A549 (cell line): Measurements from ENCODE around the gene ZBTB25. TPM values are rescaled to one million over a fixed set of nuclear protein-coding genes. Genes with fewer than 3 reads are reported as not detected.

ENCODE experiments used
- ATAC-seq, 2 experiments: fragments of 200-7000 bp in 1 of 2; fragments of >200 bp in 1 of 2; cut with Nextera tagmentation in 1 of 2; cut with Tn5 transposase in 1 of 2; 3 replicates each; pipeline versions ENCODE4 v1.8.0 to v1.9.1; 2018 to 2020; ENCODE audit warnings: mild to moderate bottlenecking in 1 of 2, moderate library complexity in 1 of 2
- CTCF ChIA-PET: fragments of 300-600 bp; sonication (Branson Sonifier 250); formaldehyde crosslinking; extraction: SDS; loops from one replicate; lab custom pipeline; 2021; ENCODE audit warnings: antibody characterized with exemption, inconsistent platforms; lab: Yijun Ruan, JAX
- POLR2A ChIA-PET: fragments of 350-600 bp; formaldehyde crosslinking; extraction: SDS; loops from one replicate; lab custom pipeline; 2021; ENCODE audit warnings: antibody characterized with exemption, inconsistent platforms; lab: Yijun Ruan, JAX
- DNase-seq, 2 experiments: peaks; one replicate each; pipeline versions ENCODE4 v3.0.0 to v3.0.0-alpha.2; 2011 to 2016; ENCODE audit warnings: low read depth in 1 of 2, low spot score in 1 of 2
- FAIRE-seq: peaks from 2 replicates; lab custom pipeline; 2011; peaks lifted over from hg19 to GRCh38; lab: Jason Lieb, UNC
- H3K27ac ChIP-seq, 2 experiments: fragments of >200 bp; sonication (Bioruptor Twin); formaldehyde crosslinking; 3 replicates each; pipeline ENCODE4 v1.5.1; 2016 to 2017
- H3K4me1 ChIP-seq: fragments of >200 bp; sonication (Bioruptor Twin); formaldehyde crosslinking; 3 replicates; pipeline ENCODE4 v1.6.1; 2016
- H3K4me2 ChIP-seq: fragments of >200 bp; sonication (Bioruptor Twin); formaldehyde crosslinking; 3 replicates; pipeline ENCODE4 v1.6.1; 2016
- H3K4me3 ChIP-seq: fragments of >200 bp; sonication (Bioruptor Twin); formaldehyde crosslinking; 3 replicates; pipeline ENCODE4 v1.5.1; 2016
- H3K9me3 ChIP-seq: fragments of >200 bp; sonication (Bioruptor Twin); formaldehyde crosslinking; 3 replicates; pipeline ENCODE4 v1.6.1; 2016
- CBX8 ChIP-seq: fragments of 200-600 bp; sonication (generic); IDR thresholded peaks from 2 replicates; pipeline ENCODE4 v1.6.1; 2016
- CEBPB ChIP-seq, 2 experiments: fragments of >200 bp in 1 of 2; sonication (Bioruptor Twin) in 1 of 2; formaldehyde crosslinking in 1 of 2; IDR thresholded peaks; 2 replicates each; pipeline ENCODE4 v1.6.1; 2012 to 2016
- EHF ChIP-seq: fragments of 250-450 bp; sonication (Bioruptor Pico); IDR thresholded peaks from 2 replicates; pipeline ENCODE4 v1.5.0; 2020; ENCODE audit warnings: mild to moderate bottlenecking
- FOSL2 ChIP-seq, 2 experiments: fragments of 450-650 bp in 1 of 2; fragments of >200 bp in 1 of 2; sonication (Bioruptor Twin) in 1 of 2; formaldehyde crosslinking; IDR thresholded peaks; 2 replicates each; pipeline versions ENCODE4 v1.5.0 to v1.6.1; 2016 to 2020; ENCODE audit warnings: mild to moderate bottlenecking in 1 of 2, moderate library complexity in 1 of 2
- FOXS1 ChIP-seq: fragments of 250-450 bp; sonication (Bioruptor Pico); IDR thresholded peaks from 2 replicates; pipeline ENCODE4 v1.5.0; 2020; ENCODE audit warnings: mild to moderate bottlenecking, moderate library complexity
- GATA3 ChIP-seq: IDR thresholded peaks from 2 replicates; pipeline ENCODE4 v1.6.1; 2012; ENCODE audit warnings: borderline replicate concordance
- HOXB13 ChIP-seq: fragments of 250-450 bp; sonication (Bioruptor Pico); IDR thresholded peaks from 2 replicates; pipeline ENCODE4 v1.5.0; 2020; ENCODE audit warnings: low read depth, mild to moderate bottlenecking, moderate library complexity
- KDM1A ChIP-seq: fragments of 200-600 bp; sonication (generic); IDR thresholded peaks from 2 replicates; pipeline ENCODE4 v1.6.1; 2016; ENCODE audit warnings: low read depth, mild to moderate bottlenecking
- MAFK ChIP-seq: fragments of 450-650 bp; IDR thresholded peaks from 2 replicates; pipeline ENCODE4 v1.6.1; 2014; ENCODE audit not compliant: partially characterized antibody
- MYC ChIP-seq: IDR thresholded peaks from 2 replicates; pipeline ENCODE4 v1.6.1; 2012; ENCODE audit warnings: mild to moderate bottlenecking, inconsistent platforms, low read length, improper control_type of control experiment, borderline replicate concordance
- NFE2L2 ChIP-seq: fragments of 150-350 bp; conservative IDR thresholded peaks from 2 replicates; pipeline ENCODE4 v1.6.1; 2014; ENCODE audit warnings: low read length
- NPAS2 ChIP-seq: fragments of 250-450 bp; sonication (Bioruptor Pico); IDR thresholded peaks from 2 replicates; pipeline ENCODE4 v1.8.0; 2022; ENCODE audit warnings: mild to moderate bottlenecking, moderate library complexity, borderline replicate concordance
- PBX3 ChIP-seq: IDR thresholded peaks from 2 replicates; pipeline ENCODE4 v1.6.1; 2012
- POLR2AphosphoS2 ChIP-seq: conservative IDR thresholded peaks from 2 replicates; pipeline ENCODE4 v1.6.1; 2012; ENCODE audit warnings: low read length, improper control_type of control experiment, inconsistent platforms
- SMC3 ChIP-seq: fragments of >200 bp; sonication (Bioruptor Twin); formaldehyde crosslinking; IDR thresholded peaks from 3 replicates; pipeline ENCODE4 v1.6.1; 2018; ENCODE audit warnings: inconsistent platforms
- ZFP36 ChIP-seq: fragments of 450-650 bp; IDR thresholded peaks from 2 replicates; pipeline ENCODE4 v1.6.1; 2014; ENCODE audit warnings: borderline replicate concordance; ENCODE audit not compliant: partially characterized antibody
- ZNF302 ChIP-seq: fragments of 250-450 bp; sonication (Bioruptor Pico); IDR thresholded peaks from 2 replicates; pipeline ENCODE4 v1.9.0; 2021; ENCODE audit warnings: inconsistent platforms, mild to moderate bottlenecking, moderate library complexity
- WGBS: methylation state at CpG from one replicate; pipeline ENCODE4 v1.1.6; 2017; ENCODE audit errors: missing lambda C conversion rate; 5-methylcytosine and 5-hydroxymethylcytosine counted together
- polyA plus RNA-seq, 4 experiments: library from polyadenylated mRNA; depleted of rRNA in 3 of 4; stranded (reverse); fragments of >200 nt; fragmentation: RNase III in 1 of 4; extraction: RNeasy Plus Mini Kit Qiagen cat#74134 plus additional on column Dnase treatment in 1 of 4; gene quantifications; 2 replicates in 3 of 4; 3 replicates in 1 of 4; pipeline ENCODE4 v1.2.3, GENCODE V29; 2011 to 2017
- TF ChIP-seq, protein P1 (sequence below): fragments of 250-450 bp; sonication (Bioruptor Pico); IDR thresholded peaks from 2 replicates; pipeline ENCODE4 v1.5.0; 2021; ENCODE audit warnings: mild to moderate bottlenecking, moderate library complexity, borderline replicate concordance
- TF ChIP-seq, protein P2 (sequence below): fragments of >200 bp; sonication (Bioruptor Twin); formaldehyde crosslinking; IDR thresholded peaks from 3 replicates; pipeline ENCODE4 v1.5.1; 2016
- TF ChIP-seq, protein P3 (sequence below): fragments of >200 bp; sonication (Bioruptor Twin); formaldehyde crosslinking; IDR thresholded peaks from 3 replicates; pipeline ENCODE4 v1.6.1; 2016
- TF ChIP-seq, protein P4 (sequence below): fragments of >200 bp; sonication (Bioruptor Twin); formaldehyde crosslinking; IDR thresholded peaks from 2 replicates; pipeline ENCODE4 v1.6.1; 2016

ZBTB25 gene
- polyA plus RNA-seq, 2 of the 4 experiments (the other 2 are of a cell fraction) = 5.4 to 15.0 TPM

DNA sequence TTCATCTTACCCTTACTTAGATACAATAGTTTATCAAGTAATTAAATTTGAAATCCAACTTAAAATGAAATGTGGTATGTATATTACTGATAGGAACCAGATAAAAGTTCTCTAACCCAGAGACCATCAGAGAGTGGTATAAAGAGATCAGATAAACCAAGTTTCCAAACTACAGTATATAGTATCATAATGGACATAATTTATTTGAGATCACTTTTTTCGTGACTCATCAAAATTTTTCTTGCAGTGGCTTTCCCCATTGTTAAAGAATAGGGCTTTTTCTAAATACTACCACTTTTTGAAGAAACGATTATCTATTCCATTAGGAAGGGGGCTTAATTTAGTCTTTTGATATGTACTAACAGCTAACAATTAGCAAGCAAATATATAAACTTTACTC is 21.7 kb upstream of the ZBTB25 start:
- FAIRE-seq = no peak
- CTCF ChIA-PET = interaction anchor here (0.5 to 3.3 kb wide), 3 partner anchors 11 to 35 kb away, joined by 3 to 16 read pairs (median 3); no protein-coding TSS in a partner anchor
- 85% methylated on average over 2 of the region's 2 CpGs for WGBS

GRCh38 chr14:64522591-64523355 is 19.1 kb upstream of the ZBTB25 start:
- 81% methylated on average over 9 of the region's 9 CpGs for WGBS
- DNase-seq (no peak), ATAC-seq (no peak), FAIRE-seq (no peak)
- no peak overlapping the region for H3K27ac ChIP-seq
- no peak overlapping the region for H3K4me3 ChIP-seq
- H3K9me3 ChIP-seq = no peaks in the 10 kb centered on the region
- H3K4me1 ChIP-seq = peaks cover 30% of the 10 kb centered on the region
- ChIA-PET CTCF (interaction anchor here (1.4 to 4.9 kb wide), 7 partner anchors 10 to 369 kb away, joined by 3 to 29 read pairs (median 7); partner anchors contain the start of gene HSPA2), POLR2A (interaction anchor here (0.8 kb wide), 1 partner anchor 17 kb away, joined by 5 read pairs; no protein-coding TSS in a partner anchor)
- no peak overlapping the region for H3K4me2 ChIP-seq
- TF ChIP-seq, protein P1, sequence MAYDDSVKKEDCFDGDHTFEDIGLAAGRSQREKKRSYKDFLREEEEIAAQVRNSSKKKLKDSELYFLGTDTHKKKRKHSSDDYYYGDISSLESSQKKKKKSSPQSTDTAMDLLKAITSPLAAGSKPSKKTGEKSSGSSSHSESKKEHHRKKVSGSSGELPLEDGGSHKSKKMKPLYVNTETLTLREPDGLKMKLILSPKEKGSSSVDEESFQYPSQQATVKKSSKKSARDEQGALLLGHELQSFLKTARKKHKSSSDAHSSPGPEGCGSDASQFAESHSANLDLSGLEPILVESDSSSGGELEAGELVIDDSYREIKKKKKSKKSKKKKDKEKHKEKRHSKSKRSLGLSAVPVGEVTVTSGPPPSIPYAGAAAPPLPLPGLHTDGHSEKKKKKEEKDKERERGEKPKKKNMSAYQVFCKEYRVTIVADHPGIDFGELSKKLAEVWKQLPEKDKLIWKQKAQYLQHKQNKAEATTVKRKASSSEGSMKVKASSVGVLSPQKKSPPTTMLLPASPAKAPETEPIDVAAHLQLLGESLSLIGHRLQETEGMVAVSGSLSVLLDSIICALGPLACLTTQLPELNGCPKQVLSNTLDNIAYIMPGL (CRISPR knock-in tag) = no peak
- TF ChIP-seq EHF = no peak
- TF ChIP-seq GATA3 = no peak
- TF ChIP-seq PBX3 = no peak
- TF ChIP-seq KDM1A = no peak
- TF ChIP-seq HOXB13 (CRISPR knock-in tag) = no peak
- no peak for TF ChIP-seq NPAS2 (CRISPR knock-in tag)
- no peak for TF ChIP-seq CEBPB (IDR thresholded peaks at IDR 0.05)
- no peak for TF ChIP-seq FOXS1 (CRISPR knock-in tag)
- no peak for TF ChIP-seq MYC
- TF ChIP-seq, protein P2, sequence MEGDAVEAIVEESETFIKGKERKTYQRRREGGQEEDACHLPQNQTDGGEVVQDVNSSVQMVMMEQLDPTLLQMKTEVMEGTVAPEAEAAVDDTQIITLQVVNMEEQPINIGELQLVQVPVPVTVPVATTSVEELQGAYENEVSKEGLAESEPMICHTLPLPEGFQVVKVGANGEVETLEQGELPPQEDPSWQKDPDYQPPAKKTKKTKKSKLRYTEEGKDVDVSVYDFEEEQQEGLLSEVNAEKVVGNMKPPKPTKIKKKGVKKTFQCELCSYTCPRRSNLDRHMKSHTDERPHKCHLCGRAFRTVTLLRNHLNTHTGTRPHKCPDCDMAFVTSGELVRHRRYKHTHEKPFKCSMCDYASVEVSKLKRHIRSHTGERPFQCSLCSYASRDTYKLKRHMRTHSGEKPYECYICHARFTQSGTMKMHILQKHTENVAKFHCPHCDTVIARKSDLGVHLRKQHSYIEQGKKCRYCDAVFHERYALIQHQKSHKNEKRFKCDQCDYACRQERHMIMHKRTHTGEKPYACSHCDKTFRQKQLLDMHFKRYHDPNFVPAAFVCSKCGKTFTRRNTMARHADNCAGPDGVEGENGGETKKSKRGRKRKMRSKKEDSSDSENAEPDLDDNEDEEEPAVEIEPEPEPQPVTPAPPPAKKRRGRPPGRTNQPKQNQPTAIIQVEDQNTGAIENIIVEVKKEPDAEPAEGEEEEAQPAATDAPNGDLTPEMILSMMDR = no peak
- TF ChIP-seq ZNF302 (CRISPR knock-in tag) = no peak
- TF ChIP-seq CBX8 = no peak
- TF ChIP-seq POLR2AphosphoS2 = no peak
- TF ChIP-seq, protein P3, sequence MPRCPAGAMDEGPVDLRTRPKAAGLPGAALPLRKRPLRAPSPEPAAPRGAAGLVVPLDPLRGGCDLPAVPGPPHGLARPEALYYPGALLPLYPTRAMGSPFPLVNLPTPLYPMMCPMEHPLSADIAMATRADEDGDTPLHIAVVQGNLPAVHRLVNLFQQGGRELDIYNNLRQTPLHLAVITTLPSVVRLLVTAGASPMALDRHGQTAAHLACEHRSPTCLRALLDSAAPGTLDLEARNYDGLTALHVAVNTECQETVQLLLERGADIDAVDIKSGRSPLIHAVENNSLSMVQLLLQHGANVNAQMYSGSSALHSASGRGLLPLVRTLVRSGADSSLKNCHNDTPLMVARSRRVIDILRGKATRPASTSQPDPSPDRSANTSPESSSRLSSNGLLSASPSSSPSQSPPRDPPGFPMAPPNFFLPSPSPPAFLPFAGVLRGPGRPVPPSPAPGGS = no peak
- TF ChIP-seq, protein P4, sequence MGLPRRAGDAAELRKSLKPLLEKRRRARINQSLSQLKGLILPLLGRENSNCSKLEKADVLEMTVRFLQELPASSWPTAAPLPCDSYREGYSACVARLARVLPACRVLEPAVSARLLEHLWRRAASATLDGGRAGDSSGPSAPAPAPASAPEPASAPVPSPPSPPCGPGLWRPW = no peak

More for the DNA sequence above, 21.7 kb upstream of the ZBTB25 start:
- peaks cover 20% of the 10 kb centered on the region for H3K4me1 ChIP-seq
- no peak overlapping the region for H3K27ac ChIP-seq
- TF ChIP-seq MAFK (peak; percentile 76), NFE2L2 (peak; percentile 55), SMC3 (no peak), ZFP36 (no peak), FOSL2 (IDR thresholded peaks at IDR 0.05) (no peak), FOSL2 (CRISPR knock-in tag; IDR thresholded peaks at IDR 0.05) (peak; percentile 37; the same call in 1 of the 2 replicates), MYC (no peak)
- no peak overlapping the region for H3K4me3 ChIP-seq
- POLR2A ChIA-PET = interaction anchor here (1.3 to 2.0 kb wide), 2 partner anchors 15 to 21 kb away, joined by 4 to 7 read pairs; partner anchors contain the start of genes HSPA2 and ZBTB1
- H3K4me2 ChIP-seq = no peak overlapping the region
- no peak for DNase-seq
- no peak for ATAC-seq
- no peaks in the 10 kb centered on the region for H3K9me3 ChIP-seq
